NOMO-1 (cell line): ENCODE measurements around the gene LMNB1.
A peak's percentile ranks its signal among the peaks of the same experiment; 100 is the strongest.
"Not testable (repeated sequence)": the region's sequence is repeated elsewhere in the genome, so short reads cannot be mapped to it uniquely, and the experiment has no call there.

Source experiments
- DNase-seq, 2 experiments: peaks; one replicate each; lab custom pipeline; 2025; ENCODE audit not compliant: unreplicated experiment in 2 of 2; lab: John Stamatoyannopoulos, UW

Gene LMNB1

DNA sequence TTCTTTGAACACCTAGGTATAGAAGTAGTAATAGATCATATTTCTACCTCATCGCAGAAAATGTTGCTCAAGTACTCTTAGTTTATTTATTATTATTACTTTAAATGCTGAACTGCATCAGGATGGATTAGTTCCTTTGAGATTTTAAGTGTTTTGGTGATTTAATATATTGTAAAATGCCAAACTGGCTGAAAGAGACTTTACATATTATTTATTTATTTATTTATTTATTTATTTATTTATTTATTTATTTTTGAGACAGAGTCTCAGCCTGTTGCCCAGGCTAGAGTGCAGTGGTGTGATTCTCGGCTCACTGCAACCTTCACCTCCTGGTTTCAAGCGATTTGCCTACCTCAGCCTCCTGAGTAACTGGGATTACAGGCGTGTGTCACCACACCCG lies 42.3 kb downstream of the LMNB1 start:
- DNase-seq = no peak

DNA sequence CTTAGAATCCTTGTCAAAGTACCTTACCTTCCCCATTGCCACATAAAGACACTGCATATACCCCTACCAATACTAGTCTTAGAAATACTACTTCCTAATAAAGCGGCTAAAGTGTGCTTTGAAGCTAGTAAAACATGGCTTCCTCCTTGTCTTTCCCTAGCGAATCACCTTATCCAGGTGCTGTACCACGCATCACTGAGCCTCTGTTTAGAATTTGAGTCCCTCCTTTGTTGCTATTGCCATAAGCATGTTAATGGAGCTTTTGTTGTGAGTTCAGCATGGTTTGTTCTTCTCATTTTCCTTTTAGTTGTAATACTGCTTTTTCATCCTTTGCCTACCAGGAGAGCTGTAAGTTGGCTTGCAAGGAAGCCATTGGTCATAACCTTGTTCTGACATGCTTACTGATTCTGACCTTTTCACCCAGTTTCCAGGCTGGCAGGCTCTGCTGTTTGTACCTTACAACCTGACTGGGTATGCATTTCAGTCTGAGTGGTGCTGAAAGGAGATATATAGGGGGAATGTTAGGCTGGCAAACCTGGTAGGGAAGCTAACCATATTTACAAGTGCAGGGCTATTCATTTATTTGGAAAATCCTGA lies 49.8 kb downstream of the LMNB1 start:
- no peak for DNase-seq

DNA sequence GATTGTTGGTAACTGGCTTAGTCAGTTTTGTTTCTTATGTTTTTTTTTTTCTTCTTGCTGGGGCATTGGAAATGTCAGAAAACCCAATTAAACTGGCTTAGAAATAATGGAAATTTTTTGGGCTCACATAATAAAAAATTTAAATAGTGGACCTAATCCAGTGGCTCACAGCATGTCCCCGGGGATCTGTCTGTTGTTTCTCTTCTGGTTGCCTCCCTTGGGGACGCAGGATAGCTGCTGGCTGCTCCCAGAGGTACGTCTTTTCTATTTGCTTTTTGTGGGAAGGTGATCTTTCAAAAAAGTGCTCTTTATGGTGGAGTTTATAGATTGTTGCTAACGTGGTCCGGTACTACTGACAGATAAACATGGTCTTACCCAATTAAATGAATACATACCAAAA lies 52.2 kb downstream of the LMNB1 start:
- no peak for DNase-seq

GRCh38 chr5:126830061-126830460 lies 53.1 kb downstream of the LMNB1 start:
- DNase-seq = no peak

GRCh38 chr5:126831156-126831555 lies 54.2 kb downstream of the LMNB1 start:
- no peak for DNase-seq

DNA sequence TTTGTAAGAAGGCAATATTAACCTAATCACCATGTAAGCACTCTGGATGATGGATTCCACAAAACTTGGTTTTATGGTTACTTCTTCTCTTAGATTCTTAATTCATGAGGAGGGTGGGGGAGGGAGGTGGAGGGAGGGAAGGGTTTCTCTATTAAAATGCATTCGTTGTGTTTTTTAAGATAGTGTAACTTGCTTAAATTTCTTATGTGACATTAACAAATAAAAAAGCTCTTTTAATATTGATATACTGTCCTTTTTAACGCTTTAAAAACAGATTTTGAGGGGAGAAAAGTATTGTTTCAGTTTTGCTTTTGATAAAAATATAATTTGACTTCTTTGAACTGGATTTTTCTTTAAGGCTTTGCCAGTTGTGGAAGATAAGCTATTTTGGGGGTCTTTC lies 59.8 kb downstream of the LMNB1 start:
- DNase-seq = no peak

- no peak for DNase-seq
Measured at GRCh38 chr5:126837242-126837641, 60.3 kb downstream of the LMNB1 start.

DNA sequence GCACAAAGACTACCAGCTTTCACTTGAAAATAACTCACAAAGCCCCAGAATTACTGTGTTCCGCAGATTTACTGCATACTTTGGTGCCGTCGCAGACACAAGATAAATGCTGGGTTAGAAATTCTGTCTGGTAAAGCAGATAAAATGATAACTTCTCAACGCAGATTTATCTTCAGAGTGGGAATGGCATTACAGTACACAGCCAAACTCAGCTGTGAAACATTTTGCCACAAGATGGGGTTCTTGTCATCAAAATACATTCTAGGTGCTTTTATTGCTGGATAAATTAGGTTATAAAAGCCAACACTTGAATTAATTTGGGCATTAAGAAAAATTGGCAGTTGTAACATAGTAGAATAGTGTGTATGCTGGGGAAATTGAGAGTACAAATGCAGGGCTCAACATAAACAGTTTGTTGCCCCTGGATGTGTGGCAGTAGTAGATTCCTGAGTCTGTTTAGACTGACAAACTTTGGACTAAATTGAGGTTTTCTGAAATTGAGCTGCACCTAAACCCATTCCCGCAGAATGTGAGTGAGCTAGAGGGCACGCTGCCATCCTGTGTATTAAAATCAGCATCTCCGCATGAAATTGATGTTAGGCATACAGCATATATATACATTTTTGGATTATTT lies 61.1 kb downstream of the LMNB1 start:
- DNase-seq = no peak

DNA sequence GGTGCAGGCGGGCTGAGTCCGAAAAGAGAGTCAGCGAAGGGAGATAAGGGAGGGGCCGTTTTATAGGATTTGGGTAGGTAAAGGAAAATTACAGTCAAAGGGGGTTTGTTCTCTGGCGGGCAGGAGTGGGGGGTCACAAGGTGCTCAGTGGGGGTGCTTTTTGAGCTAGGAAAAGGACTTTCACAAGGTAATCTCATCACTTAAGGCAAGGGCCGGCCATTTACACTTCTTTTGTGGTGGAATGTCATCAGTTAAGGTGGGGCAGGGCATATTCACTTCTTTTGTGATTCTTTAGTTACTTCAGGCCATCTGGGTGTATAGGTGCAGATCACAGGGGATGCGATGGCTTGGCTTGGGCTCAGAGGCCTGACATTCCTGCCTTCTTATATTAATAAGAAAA lies 62.5 kb downstream of the LMNB1 start:
- DNase-seq = not testable (repeated sequence)

DNA sequence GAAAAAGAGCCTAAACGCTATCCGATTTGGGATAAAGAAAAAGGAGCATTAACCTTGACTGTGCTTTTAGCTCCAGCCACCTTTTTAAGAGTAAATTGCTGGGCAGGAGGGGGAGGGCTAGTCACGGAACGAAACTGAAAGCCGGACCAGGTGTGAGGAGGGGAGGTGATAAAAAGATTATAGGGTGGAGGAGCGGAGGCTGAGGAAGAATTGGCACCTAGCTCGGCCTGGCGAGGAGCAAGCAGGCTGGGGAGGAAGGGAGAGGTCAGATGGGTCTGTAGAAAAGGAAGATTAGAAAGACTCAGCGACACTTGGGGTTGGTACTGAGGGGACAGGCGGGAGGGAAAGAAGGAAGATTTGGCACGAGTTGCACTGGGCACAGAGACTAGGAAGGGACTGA lies 66.4 kb downstream of the LMNB1 start:
- DNase-seq = not testable (repeated sequence)

DNA sequence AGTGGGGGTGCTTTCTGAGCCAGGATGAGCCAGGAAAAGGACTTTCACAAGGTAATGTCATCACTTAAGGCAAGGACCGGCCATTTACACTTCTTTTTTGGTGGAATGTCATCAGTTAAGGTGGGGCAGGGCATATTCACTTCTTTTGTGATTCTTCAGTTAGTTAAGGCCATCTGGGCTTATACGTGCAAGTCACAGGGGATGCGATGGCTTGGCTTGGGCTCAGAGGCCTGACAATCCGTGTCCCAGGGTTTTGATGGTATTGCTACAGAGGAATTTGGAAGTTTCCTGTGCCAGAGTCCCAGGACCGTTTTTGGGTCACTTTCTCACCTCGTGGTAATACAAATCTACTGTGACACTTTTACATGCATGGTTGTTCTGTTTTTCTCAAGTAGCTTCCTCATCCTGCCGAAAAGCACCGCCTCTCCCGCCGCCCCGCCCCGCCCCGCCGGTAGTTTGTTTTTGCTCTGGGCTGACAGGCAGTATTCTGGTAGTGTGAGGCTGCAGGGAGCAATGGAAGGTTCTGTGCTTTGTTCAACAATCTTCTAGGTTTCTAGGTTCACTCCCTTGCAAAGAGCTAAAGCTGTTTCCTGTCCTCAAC lies 68.6 kb downstream of the LMNB1 start:
- peak; percentile 50 to 85 for DNase-seq

- DNase-seq = no peak
Measured at GRCh38 chr5:126846344-126846743, 69.4 kb downstream of the LMNB1 start.

DNA sequence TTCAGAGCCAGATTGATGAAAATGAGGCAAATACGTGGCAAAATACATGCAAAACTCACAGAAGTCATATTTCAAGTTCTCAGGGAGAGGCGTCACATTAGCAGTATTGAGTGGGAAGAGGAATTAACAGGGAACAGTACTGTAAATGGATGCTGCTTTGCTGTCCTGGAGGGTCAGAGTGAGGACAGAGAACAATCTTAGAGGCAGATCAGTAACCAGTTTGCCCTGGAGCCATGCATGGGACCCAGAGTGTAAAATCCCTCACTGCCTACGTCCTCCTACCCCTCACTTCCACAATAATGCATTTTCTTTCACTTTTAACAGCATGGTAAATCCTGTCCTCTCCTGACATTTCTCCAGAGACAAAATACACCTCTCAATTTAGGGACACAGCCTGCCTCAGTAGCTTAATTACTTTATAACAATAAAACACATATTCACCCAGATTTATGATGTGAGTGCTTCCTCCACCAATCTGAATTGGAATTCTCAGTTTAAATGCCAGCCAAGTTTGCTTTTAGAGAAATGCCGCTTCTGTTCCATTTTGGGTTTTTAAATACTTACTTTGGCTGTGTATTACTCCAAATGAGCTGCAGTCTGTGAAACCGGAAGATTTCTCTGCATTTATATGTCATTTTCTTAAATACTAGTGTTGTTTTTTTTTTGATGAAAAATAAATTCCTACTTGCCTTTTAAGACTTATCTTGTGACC lies 70.0 kb downstream of the LMNB1 start:
- no peak for DNase-seq

- DNase-seq = no peak
Measured at GRCh38 chr5:126847456-126847820, 70.5 kb downstream of the LMNB1 start.

- DNase-seq = no peak
Measured at GRCh38 chr5:126847826-126848251, 70.9 kb downstream of the LMNB1 start.

- DNase-seq = no peak
Measured at GRCh38 chr5:126848253-126848652, 71.3 kb downstream of the LMNB1 start.

GRCh38 chr5:126849101-126849678 lies 72.3 kb downstream of the LMNB1 start:
- DNase-seq = no peak

DNA sequence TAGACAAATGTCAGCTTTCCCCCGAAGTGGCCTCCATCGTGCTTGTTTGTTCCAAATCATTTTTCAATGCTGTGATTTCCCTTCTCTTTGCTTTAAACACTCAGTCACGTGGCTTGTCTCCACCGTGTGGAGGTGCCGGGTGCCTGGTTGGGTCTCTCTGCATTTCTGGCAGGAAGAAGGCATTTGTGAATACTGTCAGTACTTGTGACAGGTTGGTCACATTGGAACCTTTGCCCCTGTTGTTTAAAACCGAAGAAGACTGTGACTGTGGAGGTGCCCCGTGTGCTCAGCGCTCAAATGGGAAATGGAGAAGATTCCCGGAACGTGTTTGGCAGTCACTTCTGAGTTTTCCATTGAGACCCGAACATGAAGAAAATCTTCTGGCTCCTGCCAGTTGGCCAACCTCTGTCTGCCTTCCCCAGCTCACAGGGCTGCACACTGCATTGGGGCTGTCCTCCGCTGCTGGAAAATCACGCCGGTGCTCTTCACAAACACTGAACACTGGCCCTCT lies 74.6 kb downstream of the LMNB1 start:
- no peak for DNase-seq

DNA sequence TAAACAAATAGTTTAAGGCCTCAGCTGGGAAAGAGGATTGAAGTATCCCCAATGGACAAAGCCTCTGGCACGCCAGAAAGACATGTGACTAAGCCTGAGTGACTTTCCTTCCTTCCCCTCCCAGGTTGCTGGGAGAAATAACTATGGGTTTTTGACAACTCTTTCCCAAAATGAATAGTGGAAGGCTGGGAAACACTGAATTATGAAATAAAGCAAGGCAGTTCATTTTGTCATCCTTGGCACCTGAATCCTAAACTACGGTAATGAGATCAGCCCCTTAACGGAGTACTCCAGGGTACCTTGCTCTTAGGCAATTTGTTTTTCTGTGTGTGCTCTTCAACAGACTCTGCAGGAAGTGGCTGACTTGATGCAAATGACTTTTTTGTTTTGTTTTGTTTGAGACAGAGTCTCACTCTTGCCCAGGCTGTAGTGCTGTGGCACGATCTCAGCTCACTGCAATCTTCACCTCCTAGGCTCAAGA lies 75.2 kb downstream of the LMNB1 start:
- no peak for DNase-seq

DNA sequence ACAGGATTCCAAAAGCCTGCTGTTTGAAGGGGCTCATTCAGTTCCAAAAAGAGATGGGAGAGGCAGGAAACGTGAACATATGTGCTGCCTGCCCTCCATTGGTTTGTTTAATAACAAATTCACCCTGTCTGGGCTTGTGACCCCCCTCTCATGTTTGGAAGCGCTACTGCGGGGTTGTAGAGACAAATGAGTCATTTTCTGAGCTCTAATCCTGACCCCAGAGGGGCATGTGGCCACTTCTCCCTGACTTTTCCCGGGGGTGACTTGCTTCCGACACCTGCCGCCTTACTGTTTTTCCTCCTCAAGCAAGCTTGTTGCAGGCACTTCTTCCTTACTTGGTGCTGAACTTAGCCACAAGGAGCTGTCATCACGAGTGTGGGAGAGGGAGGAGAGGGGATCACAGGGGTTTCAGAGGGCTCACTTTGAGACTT lies 75.9 kb downstream of the LMNB1 start:
- DNase-seq = no peak
